AG04449 (cell line): ENCODE data around the gene ARFGEF3.

Experiments used
- CTCF ChIA-PET: fragments of 350-600 bp; formaldehyde crosslinking; extraction: SDS; loops from one replicate; lab custom pipeline; 2021; ENCODE audit warnings: antibody characterized with exemption; lab: Yijun Ruan, JAX
- POLR2A ChIA-PET: fragments of 400-600, 350-600 bp; formaldehyde crosslinking; extraction: SDS; loops from one replicate; lab custom pipeline; 2020; ENCODE audit warnings: antibody characterized with exemption, inconsistent platforms; lab: Yijun Ruan, JAX
- DNase-seq: peaks from one replicate; pipeline ENCODE4 v3.0.0-alpha.2; 2010; ENCODE audit warnings: low read depth, low spot score
- H3K4me3 ChIP-seq: 2 replicates; pipeline ENCODE4 v1.5.1; 2011; ENCODE audit warnings: low read depth, mild to moderate bottlenecking, control low read depth, low read length
- CTCF ChIP-seq: IDR thresholded peaks from one replicate; pipeline ENCODE4 v1.5.1; 2011; ENCODE audit warnings: mild to moderate bottlenecking, moderate library complexity, low read length, control low read depth, inconsistent platforms; ENCODE audit not compliant: insufficient read depth; ENCODE audit errors: missing control alignments

The ARFGEF3 gene

GRCh38 chr6:138142806-138143205 is 18.9 kb upstream of the ARFGEF3 start:
- DNase-seq, result no peak
- ChIA-PET CTCF (no interaction called here), POLR2A (no interaction called here)
- H3K4me3 ChIP-seq, result no peak overlapping the region
- TF ChIP-seq CTCF, result no peak

GRCh38 chr6:138145402-138145801 is 16.3 kb upstream of the ARFGEF3 start:
- CTCF ChIA-PET, result no interaction called here

GRCh38 chr6:138146544-138146943 is 15.2 kb upstream of the ARFGEF3 start:
- no peak overlapping the region for H3K4me3 ChIP-seq
- DNase-seq, result no peak
- POLR2A ChIA-PET, result no interaction called here
- no peak for TF ChIP-seq CTCF
- CTCF ChIA-PET, result interaction anchor here (1.3 kb wide), 1 partner anchor 38 kb away, joined by 6 read pairs; no protein-coding TSS in a partner anchor

More at GRCh38 chr6:138145402-138145801, 16.3 kb upstream of the ARFGEF3 start:
- POLR2A ChIA-PET, result no interaction called here
- no peak for TF ChIP-seq CTCF
- H3K4me3 ChIP-seq, result no peak overlapping the region
- no peak for DNase-seq

GRCh38 chr6:138155443-138155842 is 6.3 kb upstream of the ARFGEF3 start:
- POLR2A ChIA-PET, result no interaction called here
- no peak for DNase-seq
- no peak overlapping the region for H3K4me3 ChIP-seq
- no peak for TF ChIP-seq CTCF
- CTCF ChIA-PET, result interaction anchor here (1.4 kb wide), 1 partner anchor 38 kb away, joined by 3 read pairs; no protein-coding TSS in a partner anchor

- H3K4me3 ChIP-seq, result no peak overlapping the region
- no peak for DNase-seq
- ChIA-PET CTCF (no interaction called here), POLR2A (no interaction called here)
- no peak for TF ChIP-seq CTCF
Measured at GRCh38 chr6:138157986-138158638, 3.6 kb upstream of the ARFGEF3 start.

- DNase-seq, result no peak
- CTCF ChIA-PET, result no interaction called here
- no peak for TF ChIP-seq CTCF
- no peak overlapping the region for H3K4me3 ChIP-seq
- POLR2A ChIA-PET, result no interaction called here
Measured at GRCh38 chr6:138159246-138159645, 2.5 kb upstream of the ARFGEF3 start.
